HFF-Myc (cell line): ENCODE results near the gene LRP8.

ENCODE experiments used
- DNase-seq: peaks from one replicate; pipeline ENCODE4 v3.0.0-alpha.2; 2011; ENCODE audit warnings: low read depth; ENCODE audit errors: extremely low read depth
- H3K4me3 ChIP-seq: replicated peaks from 2 replicates; pipeline ENCODE4 v1.5.1; 2011; ENCODE audit warnings: low read depth, mild to moderate bottlenecking, control low read depth, low read length
- CTCF ChIP-seq: IDR thresholded peaks from 2 replicates; pipeline ENCODE4 v1.5.1; 2012; ENCODE audit warnings: mild to moderate bottlenecking, low read depth, low read length, control low read depth; ENCODE audit errors: missing control alignments

LRP8 gene

DNA sequence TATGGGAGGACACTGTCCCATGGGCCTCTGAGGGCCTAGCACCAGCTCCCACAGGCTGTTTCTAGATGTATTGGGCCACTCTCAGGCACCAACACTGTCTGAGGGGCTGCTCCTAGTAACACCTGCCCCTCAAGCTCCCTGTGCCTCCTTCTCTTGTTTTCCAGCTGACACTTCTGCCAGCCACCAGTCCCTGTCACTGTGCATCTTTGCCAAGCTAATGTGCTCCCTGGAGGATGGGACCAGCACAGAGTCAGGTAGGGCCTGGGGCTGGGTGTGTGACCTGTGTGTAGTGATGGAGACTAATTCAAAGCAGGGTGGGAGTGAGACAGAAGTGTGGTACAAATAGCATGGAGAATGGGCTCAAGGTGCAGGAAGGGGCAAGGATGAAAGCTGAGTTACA is 60.1 kb downstream of the LRP8 start:
- no peak for DNase-seq
- TF ChIP-seq CTCF: no peak
- no peak overlapping the region for H3K4me3 ChIP-seq

DNA sequence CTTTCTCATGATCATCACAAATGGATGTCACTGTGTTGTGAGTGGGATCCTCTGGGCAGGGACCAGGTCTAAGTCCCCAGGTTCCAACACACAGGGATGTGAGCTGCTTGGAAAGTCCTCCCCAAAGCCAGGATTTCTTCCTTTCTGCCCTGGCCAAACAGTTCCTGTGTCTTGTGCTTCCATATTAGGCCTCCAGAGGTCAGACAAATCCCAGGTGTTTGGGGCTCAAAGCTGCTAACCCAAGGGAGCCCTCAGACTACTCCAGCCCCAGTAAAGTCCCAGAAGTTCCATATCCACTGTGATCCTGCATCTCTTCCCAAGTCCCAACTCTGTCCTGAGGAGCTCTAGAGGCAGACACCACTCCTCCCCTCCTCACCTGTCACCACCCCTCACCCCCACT is 61.8 kb downstream of the LRP8 start:
- peak; percentile 24 for TF ChIP-seq CTCF
- H3K4me3 ChIP-seq: no peak overlapping the region
- DNase-seq: no peak

- TF ChIP-seq CTCF: no peak
- no peak overlapping the region for H3K4me3 ChIP-seq
- DNase-seq: no peak
These were observed 62.3 kb downstream of the LRP8 start for GRCh38 chr1:53265581-53265980.

DNA sequence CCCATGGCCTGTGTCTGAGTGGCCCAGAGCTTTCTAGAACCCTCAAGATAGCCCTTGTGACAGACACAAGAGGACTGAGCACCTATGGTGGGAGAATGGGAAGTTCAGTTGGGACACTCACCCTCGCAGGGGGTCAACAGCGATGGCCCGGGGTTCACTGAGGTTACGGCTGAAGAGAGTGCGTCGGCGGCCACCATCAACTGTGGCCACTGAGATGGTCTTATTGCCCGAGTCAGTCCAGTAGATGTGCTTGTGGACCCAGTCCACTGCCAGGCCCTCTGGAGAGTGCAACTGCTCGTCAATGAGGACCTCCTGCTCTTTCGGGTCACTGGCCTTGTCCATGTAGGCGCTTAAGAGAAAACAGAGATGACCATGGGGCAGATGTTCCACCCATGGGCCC is 63.8 kb downstream of the LRP8 start:
- no peak for DNase-seq
- H3K4me3 ChIP-seq: no peak overlapping the region
- TF ChIP-seq CTCF: no peak

DNA sequence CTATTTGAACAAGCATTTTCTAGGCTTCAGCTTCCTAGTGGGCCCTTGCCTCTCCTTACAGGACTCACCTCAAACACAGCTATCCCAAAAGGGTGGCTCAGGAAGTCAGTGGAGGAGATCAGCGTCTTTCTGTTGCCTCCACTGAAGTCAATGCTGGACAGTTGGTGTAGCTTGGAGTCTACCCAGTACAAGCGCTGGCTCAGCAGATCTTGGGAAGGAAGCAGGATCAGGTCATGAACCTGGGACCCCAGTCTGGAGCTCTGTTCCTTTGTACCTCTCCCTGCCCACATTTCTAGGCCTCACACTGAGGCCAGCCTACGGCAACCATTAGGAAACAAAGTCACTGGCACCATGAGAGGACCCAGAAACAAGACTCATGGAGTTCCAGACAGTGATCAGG is 65.9 kb downstream of the LRP8 start:
- no peak for TF ChIP-seq CTCF
- no peak overlapping the region for H3K4me3 ChIP-seq
- no peak for DNase-seq

DNA sequence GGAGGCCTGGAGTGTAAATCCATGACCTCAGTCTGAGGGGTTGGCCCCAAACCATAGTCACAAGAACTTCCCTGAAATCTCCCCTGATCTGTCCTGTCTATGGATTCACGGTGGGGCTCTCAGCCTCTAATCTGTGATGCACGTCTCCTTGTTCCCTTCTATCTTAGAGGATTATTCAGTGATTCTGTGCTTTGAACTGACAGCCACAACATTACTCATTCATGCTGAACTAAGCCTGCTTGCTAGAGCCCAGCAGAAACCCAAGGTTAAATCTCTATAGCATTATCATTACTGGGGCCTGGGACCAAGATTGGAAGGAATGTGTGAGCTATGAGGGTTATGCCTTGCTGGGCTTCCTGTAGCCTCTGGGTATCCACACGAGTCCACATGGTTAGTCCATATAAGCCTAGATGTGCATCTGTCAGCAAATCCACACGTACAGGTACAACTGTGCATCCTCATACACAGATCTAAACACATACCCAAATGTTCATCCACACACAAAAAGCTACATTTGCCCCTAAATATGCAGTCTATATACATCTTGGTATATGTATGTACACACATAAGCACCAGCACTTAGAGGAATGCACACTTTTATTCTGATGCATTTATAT is 67.1 kb downstream of the LRP8 start:
- no peak for TF ChIP-seq CTCF
- no peak for DNase-seq
- no peak overlapping the region for H3K4me3 ChIP-seq

GRCh38 chr1:53259932-53260331 is 67.9 kb downstream of the LRP8 start:
- no peak overlapping the region for H3K4me3 ChIP-seq
- DNase-seq: no peak
- no peak for TF ChIP-seq CTCF
